ENCODE results near the gene SFXN5. TPM values are rescaled to one million over a fixed set of nuclear protein-coding genes. Genes with fewer than 3 reads are reported as not detected.

The SFXN5 gene
- 4.2 and 7.9 TPM in 2 replicates for total RNA-seq

GRCh38 chr2:73071360-73072128 lies at the start of gene SFXN5:
Gene SFXN5 (minus strand): TSS chr2:73071712. CDS start chr2:73071705, 7 bp downstream.

DNA sequence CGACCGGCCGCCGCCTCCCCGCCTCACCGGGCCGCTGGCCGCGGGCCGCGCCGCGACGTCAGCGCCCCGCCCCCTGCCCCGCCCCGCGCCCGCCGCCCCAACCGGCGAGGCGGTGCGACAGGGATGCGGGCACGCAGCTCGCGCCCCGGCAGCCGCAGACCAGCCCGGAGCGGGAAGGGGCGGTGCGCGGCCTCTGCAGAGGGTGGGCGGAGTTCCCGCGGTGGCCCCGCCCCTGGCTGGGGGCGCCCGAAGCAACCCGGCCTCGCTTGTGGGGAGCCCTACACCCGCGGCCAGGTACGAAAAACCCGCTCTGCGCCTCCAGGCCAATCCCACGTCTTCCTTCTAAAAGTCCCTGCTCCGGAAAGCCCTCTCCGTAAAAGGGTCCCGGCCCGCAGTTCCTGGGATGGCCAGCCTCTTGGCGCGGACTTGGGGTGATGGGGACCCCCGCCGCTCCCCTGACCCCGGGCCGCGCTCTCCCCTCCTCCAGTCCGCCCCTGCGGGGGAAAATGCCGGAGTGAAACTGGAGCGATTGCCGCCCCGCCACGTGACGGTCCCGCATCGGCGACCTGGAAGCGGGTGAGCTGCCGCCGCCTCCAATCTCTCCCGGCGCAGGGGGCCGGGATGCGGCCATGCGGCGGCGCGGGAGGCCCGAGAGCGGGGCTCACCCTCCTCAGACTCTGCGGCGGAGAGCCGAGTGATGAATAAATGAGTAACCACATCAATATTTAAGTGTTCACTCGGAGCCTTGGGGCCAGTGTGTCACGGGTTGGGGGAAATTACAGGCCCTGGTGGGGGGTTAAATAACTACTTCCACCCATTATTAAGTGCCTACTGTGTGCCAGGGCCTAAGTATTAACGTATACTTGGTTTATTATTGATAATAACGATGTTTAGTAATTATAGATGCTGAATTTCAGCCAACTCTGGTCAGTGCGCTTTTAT lies 41.7 kb upstream of the SFXN5 start, which contains the start of gene RAB11FIP5:
Gene RAB11FIP5 (minus strand): TSS at position 36 of the 942 bp plus-strand sequence. CDS start 171 bp downstream, outside the sequence.

GRCh38 chr2:72917138-72917876 lies 154.2 kb downstream of the SFXN5 start, which contains the start of gene EMX1:
Gene EMX1 (plus strand): TSS chr2:72917519. CDS start chr2:72917853, 334 bp downstream.

Other genes with a start within 250 kb of the SFXN5 start
- gene EXOC6B, start 245.7 kb downstream of the SFXN5 start, total RNA-seq: 21.8 and 26.4 TPM in 2 replicates
- 18.5 and 22.7 TPM in 2 replicates for gene SPR, start 184.3 kb downstream of the SFXN5 start, total RNA-seq
- not detected in 2 replicates for gene EMX1, start 154.2 kb downstream of the SFXN5 start, total RNA-seq
- 33.2 and 40.7 TPM in 2 replicates for gene RAB11FIP5, start 41.2 kb upstream of the SFXN5 start, total RNA-seq
- not detected in 2 replicates for gene NOTO, start 130.9 kb upstream of the SFXN5 start, total RNA-seq
- 13.2 and 14.9 TPM in 2 replicates for gene SMYD5, start 142.5 kb upstream of the SFXN5 start, total RNA-seq
- gene PRADC1, start 161.5 kb upstream of the SFXN5 start, total RNA-seq: 43.3 and 48.6 TPM in 2 replicates
- 309 and 378 TPM in 2 replicates for gene CCT7, start 162.6 kb upstream of the SFXN5 start, total RNA-seq
- gene FBXO41, start 212.8 kb upstream of the SFXN5 start, total RNA-seq: 1.8 and 1.9 TPM in 2 replicates
- gene EGR4, start 221.8 kb upstream of the SFXN5 start, total RNA-seq: not detected in 2 replicates